ENCODE results near the gene RPP25L. TPM values are rescaled to one million over a fixed set of nuclear protein-coding genes. Genes with fewer than 3 reads are reported as not detected.

The RPP25L gene
- total RNA-seq, 1 donor = 14.7 TPM

- H3K4me3 ChIP-seq (ENCODE audit: low read depth, low read length) = no peak overlapping the region
- DNase-seq (ENCODE audit: low read depth) = peak; percentile 26
- no peak for TF ChIP-seq CTCF (IDR thresholded peaks at IDR 0.05; ENCODE audit: insufficient read depth, low read depth, low read length)
Measured at GRCh38 chr9:34578241-34579103, 33.4 kb downstream of the RPP25L start.

DNA sequence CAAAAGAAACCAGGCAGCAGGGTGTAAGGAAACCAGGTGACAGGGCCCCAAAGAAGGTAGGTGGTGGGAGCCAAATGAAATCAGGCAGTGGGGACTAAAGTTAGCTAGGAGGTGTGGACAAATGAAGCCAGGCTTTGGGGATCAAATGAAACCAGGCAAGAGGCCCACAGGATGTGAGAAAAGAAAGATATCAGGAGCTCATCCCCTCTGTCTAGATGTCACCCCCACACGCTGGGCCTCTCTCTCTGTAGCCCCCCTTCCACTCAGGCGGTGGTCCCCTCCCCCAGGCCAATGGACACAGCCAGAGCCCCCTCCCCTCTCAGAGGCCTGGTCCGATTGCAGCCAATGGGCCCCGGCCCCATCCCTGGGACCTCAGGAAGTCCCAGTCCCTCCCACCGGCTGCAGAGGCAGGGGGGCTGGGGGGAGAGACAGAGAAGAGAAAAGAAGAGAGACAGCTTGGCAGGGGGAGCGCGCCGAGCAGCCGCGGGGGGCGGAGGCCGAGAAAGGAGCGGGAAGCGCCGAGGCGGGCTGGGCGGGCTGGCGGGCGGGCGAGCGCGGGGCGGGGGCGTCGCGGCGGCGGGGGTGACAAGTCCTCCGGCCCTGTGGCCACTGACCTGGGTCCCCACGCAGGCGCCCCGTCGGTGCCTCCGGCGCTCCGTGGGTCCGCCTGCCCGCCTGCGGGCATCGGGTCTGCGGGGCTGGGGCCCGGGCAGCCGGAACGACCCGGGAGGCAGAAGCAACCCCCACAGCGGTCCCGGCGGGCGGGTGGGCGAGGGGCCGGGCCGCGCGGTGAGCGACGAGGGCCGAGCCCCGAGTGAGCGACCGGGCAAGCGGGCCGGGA, 34.3 kb downstream of the RPP25L start:
- H3K4me3 ChIP-seq (ENCODE audit: low read depth, low read length) = no peak overlapping the region
- no peak for TF ChIP-seq CTCF (IDR thresholded peaks at IDR 0.05; ENCODE audit: insufficient read depth, low read depth, low read length)
- no peak for DNase-seq (ENCODE audit: low read depth)

GRCh38 chr9:34576597-34577399, 35.1 kb downstream of the RPP25L start:
- no peak for DNase-seq (ENCODE audit: low read depth)
- no peak overlapping the region for H3K4me3 ChIP-seq (ENCODE audit: low read depth, low read length)
- no peak for TF ChIP-seq CTCF (IDR thresholded peaks at IDR 0.05; ENCODE audit: insufficient read depth, low read depth, low read length)

- no peak for DNase-seq (ENCODE audit: low read depth)
- H3K4me3 ChIP-seq (ENCODE audit: low read depth, low read length) = no peak overlapping the region
- TF ChIP-seq CTCF (IDR thresholded peaks at IDR 0.05; ENCODE audit: insufficient read depth, low read depth, low read length) = no peak
Measured at GRCh38 chr9:34575862-34576596, 35.9 kb downstream of the RPP25L start.

- H3K4me3 ChIP-seq (ENCODE audit: low read depth, low read length) = no peak overlapping the region
- no peak for DNase-seq (ENCODE audit: low read depth)
- no peak for TF ChIP-seq CTCF (IDR thresholded peaks at IDR 0.05; ENCODE audit: insufficient read depth, low read depth, low read length)
Measured at GRCh38 chr9:34575241-34575640, 36.7 kb downstream of the RPP25L start.

DNA sequence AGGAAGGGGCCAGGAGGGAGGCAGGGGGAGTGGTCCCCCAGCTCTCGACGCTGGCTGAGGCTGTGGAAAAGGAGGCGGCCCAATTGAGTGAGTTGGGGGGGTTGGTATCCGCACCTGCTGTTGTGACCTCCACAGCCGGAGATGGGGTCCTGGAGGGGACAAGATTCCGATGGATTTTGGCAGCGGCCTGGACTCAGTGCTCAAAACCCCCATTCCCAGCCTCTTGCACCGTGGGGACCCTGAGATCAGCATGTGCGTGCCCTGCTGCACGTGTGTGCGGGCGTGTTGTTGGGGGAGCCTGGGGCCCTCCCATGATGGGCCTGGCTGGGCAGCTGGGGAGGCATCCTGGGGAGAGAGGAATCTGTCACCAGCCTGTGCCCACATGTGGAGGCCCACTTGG, 37.3 kb downstream of the RPP25L start:
- no peak overlapping the region for H3K4me3 ChIP-seq (ENCODE audit: low read depth, low read length)
- DNase-seq (ENCODE audit: low read depth) = no peak
- TF ChIP-seq CTCF (IDR thresholded peaks at IDR 0.05; ENCODE audit: insufficient read depth, low read depth, low read length) = no peak

All from fibroblast of villous mesenchyme (primary cell).